Measurements from ENCODE around the gene SLC35F3. TPM values are rescaled to one million over a fixed set of nuclear protein-coding genes. Genes with fewer than 3 reads are reported as not detected.

The SLC35F3 gene
- total RNA-seq, 4 donors from 2014 or later = 0.36 to 1.4 (median 0.54) TPM

DNA sequence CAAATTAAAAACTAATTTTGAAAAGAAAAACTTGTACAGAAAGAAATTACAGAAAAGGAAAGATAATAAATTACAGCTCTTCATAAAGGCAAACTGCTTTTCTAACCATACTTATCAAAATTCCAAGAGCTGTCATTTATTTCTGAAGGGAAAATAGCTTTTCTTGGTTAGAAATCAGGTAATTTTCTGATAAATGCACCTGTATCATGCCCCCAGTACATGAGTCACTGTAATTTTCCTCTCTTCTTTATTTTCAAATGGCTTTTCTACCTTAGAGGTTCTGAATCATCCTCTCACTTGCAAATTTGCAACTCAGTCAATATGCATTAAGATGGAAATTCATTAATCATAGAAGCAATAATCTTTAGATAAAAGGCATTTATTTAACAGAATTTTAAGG lies 100.1 kb downstream of the SLC35F3 start:
- TF ChIP-seq POLR2A (IDR thresholded peaks at IDR 0.05) (no peak), EP300 (IDR thresholded peaks at IDR 0.05) (no peak), POLR2AphosphoS5 (IDR thresholded peaks at IDR 0.05) (no peak)
- TF ChIP-seq, protein P1, sequence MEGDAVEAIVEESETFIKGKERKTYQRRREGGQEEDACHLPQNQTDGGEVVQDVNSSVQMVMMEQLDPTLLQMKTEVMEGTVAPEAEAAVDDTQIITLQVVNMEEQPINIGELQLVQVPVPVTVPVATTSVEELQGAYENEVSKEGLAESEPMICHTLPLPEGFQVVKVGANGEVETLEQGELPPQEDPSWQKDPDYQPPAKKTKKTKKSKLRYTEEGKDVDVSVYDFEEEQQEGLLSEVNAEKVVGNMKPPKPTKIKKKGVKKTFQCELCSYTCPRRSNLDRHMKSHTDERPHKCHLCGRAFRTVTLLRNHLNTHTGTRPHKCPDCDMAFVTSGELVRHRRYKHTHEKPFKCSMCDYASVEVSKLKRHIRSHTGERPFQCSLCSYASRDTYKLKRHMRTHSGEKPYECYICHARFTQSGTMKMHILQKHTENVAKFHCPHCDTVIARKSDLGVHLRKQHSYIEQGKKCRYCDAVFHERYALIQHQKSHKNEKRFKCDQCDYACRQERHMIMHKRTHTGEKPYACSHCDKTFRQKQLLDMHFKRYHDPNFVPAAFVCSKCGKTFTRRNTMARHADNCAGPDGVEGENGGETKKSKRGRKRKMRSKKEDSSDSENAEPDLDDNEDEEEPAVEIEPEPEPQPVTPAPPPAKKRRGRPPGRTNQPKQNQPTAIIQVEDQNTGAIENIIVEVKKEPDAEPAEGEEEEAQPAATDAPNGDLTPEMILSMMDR (IDR thresholded peaks at IDR 0.05) = no peak
- peaks cover 2% of the 10 kb centered on the region for H3K27me3 ChIP-seq
- H3K4me3 ChIP-seq = no peak overlapping the region
- no peaks in the 10 kb centered on the region for H3K36me3 ChIP-seq
- no peak overlapping the region for H3K27ac ChIP-seq
- no peak for DNase-seq (ENCODE audit: low spot score in 2 of 2)
- H3K9me3 ChIP-seq = no peaks in the 10 kb centered on the region
- H3K4me1 ChIP-seq = no peaks in the 10 kb centered on the region

GRCh38 chr1:234007684-234008083 lies 103.2 kb downstream of the SLC35F3 start:
- DNase-seq (ENCODE audit: low spot score in 2 of 2) = no peak
- Histone ChIP-seq H3K9me3 (no peaks in the 10 kb centered on the region), H3K4me1 (no peaks in the 10 kb centered on the region), H3K36me3 (no peaks in the 10 kb centered on the region), H3K4me3 (no peak overlapping the region), H3K27me3 (no peaks in the 10 kb centered on the region), H3K27ac (no peak overlapping the region)
- TF ChIP-seq POLR2AphosphoS5 (IDR thresholded peaks at IDR 0.05) (no peak), EP300 (IDR thresholded peaks at IDR 0.05) (no peak), POLR2A (IDR thresholded peaks at IDR 0.05) (no peak)
- TF ChIP-seq, protein P1 (IDR thresholded peaks at IDR 0.05) = no peak
- 84% methylated on average over 1 of the region's 1 CpG for WGBS

DNA sequence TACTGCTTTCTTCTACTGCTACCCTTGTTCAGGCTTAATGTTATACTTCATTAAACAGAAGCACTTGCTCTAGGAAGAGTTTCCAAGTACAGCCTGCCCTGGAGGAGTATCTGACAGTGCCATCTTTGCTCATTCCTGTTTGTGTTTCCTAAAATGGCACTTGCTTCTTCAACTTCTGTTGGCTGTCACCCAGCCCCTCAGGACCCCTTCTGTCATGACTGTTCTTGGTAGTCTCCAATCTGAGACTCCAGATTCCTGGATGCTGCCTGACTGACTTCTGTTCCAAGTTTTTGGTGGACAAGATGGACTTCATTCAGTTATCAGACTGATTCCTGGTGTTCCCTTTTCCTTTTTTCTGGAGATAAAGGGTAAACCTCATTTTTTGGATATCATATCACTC lies 104.1 kb downstream of the SLC35F3 start:
- no peaks in the 10 kb centered on the region for H3K27me3 ChIP-seq
- DNase-seq (ENCODE audit: low spot score in 2 of 2) = no peak
- no peak for TF ChIP-seq POLR2A (IDR thresholded peaks at IDR 0.05)
- no peak for TF ChIP-seq POLR2AphosphoS5 (IDR thresholded peaks at IDR 0.05)
- TF ChIP-seq EP300 (IDR thresholded peaks at IDR 0.05) = no peak
- TF ChIP-seq, protein P1 (IDR thresholded peaks at IDR 0.05) = no peak
- no peak overlapping the region for H3K27ac ChIP-seq
- no peak overlapping the region for H3K4me3 ChIP-seq
- no peaks in the 10 kb centered on the region for H3K9me3 ChIP-seq
- no peaks in the 10 kb centered on the region for H3K4me1 ChIP-seq
- no peaks in the 10 kb centered on the region for H3K36me3 ChIP-seq

DNA sequence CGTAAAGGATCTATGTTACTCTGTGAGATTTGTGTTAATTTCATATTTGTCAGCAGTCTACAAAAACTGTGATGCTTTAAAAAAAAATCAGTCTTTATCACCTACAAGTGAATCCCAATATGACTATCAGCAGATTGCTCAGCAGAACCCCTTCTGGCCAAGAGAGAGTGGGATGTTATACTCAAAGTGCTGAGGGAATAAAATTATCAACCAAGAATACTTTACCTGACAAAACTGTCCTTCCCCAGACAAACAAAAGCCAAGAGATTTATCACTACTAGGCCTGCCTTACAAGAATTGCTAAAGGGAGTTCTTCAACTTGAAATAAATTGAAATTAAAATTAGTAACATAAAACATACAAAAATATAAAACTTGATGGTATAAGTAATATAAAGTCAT lies 105.2 kb downstream of the SLC35F3 start:
- H3K9me3 ChIP-seq = no peaks in the 10 kb centered on the region
- H3K4me1 ChIP-seq = no peaks in the 10 kb centered on the region
- H3K36me3 ChIP-seq = no peaks in the 10 kb centered on the region
- H3K27ac ChIP-seq = no peak overlapping the region
- no peaks in the 10 kb centered on the region for H3K27me3 ChIP-seq
- TF ChIP-seq POLR2AphosphoS5 (IDR thresholded peaks at IDR 0.05) (no peak), EP300 (IDR thresholded peaks at IDR 0.05) (no peak), POLR2A (IDR thresholded peaks at IDR 0.05) (no peak)
- TF ChIP-seq, protein P1 (IDR thresholded peaks at IDR 0.05) = no peak
- no peak for DNase-seq (ENCODE audit: low spot score in 2 of 2)
- H3K4me3 ChIP-seq = no peak overlapping the region
- 94% methylated on average over 1 of the region's 1 CpG for WGBS

DNA sequence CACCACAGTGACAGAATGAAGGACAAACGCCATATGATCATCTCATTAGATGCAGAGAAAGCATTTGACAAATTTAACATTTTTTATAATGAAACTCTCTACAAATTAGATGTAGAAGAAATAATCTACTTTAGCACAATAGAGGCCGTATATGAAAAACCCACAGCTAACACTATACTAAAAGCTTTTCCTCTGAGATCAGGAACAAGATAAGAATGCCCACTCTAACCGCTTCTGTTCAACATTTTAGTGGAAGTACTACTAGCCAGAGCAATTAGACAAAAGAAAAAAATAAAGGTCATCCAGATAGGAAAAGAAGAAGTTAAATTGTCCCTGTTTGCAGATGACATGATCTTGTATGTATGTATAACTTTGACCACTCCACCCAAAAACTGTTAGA lies 109.7 kb downstream of the SLC35F3 start:
- WGBS = 70% methylated on average over 3 of the region's 3 CpGs
- no peaks in the 10 kb centered on the region for H3K36me3 ChIP-seq

More for the DNA sequence above, 109.7 kb downstream of the SLC35F3 start:
- no peak overlapping the region for H3K27ac ChIP-seq
- H3K9me3 ChIP-seq = no peaks in the 10 kb centered on the region
- H3K4me1 ChIP-seq = no peaks in the 10 kb centered on the region
- DNase-seq (ENCODE audit: low spot score in 2 of 2) = no peak
- no peak overlapping the region for H3K4me3 ChIP-seq
- TF ChIP-seq, protein P1 (IDR thresholded peaks at IDR 0.05) = no peak
- TF ChIP-seq EP300 (IDR thresholded peaks at IDR 0.05) = no peak
- no peak for TF ChIP-seq POLR2A (IDR thresholded peaks at IDR 0.05)
- H3K27me3 ChIP-seq = peaks cover 3% of the 10 kb centered on the region

Data from suprapubic skin (tissue), 4 donors.